Transverse colon (tissue), 4 donors: Measurements from ENCODE around the gene ATP2B3.

Experiments
- CTCF ChIP-seq, 5 experiments: fragments of 200-600 bp in 3 of 5; fragments of 450-650 bp in 2 of 5; sonication (generic) in 3 of 5; IDR thresholded peaks; 1 replicate in 2 of 5; 2 replicates in 3 of 5; pipeline ENCODE4 v1.5.1; 2016 to 2017; ENCODE audit warnings: antibody characterized with exemption in 5 of 5, inconsistent platforms in 3 of 5, mild to moderate bottlenecking in 2 of 5, moderate library complexity in 1 of 5
- EP300 ChIP-seq: sonication (generic); formaldehyde crosslinking; IDR thresholded peaks from one replicate; pipeline ENCODE4 v1.6.1; 2017; ENCODE audit warnings: antibody characterized with exemption, low read depth
- POLR2A ChIP-seq: fragments of 450-650 bp; IDR thresholded peaks from one replicate; pipeline ENCODE4 v1.6.1; 2016; ENCODE audit warnings: antibody characterized with exemption, mild to moderate bottlenecking, moderate library complexity
- POLR2AphosphoS5 ChIP-seq, 3 donors: sonication (generic); formaldehyde crosslinking; IDR thresholded peaks; one replicate each; pipeline ENCODE4 v1.6.1; 2016; ENCODE audit warnings: antibody characterized with exemption in 3 of 3

GRCh38 chrX:153471663-153472280 lies 45.7 kb upstream of the ATP2B3 start:
- TF ChIP-seq POLR2A (no peak), POLR2AphosphoS5 (IDR thresholded peaks at IDR 0.05) (no peak), CTCF (IDR thresholded peaks at IDR 0.05) (no peak), EP300 (no peak)
